NCI-H187 treated with DMSO at 0.1 percent for 48 hours (cell line): ENCODE results near the gene SLC17A8.
"Not testable (repeated sequence)": the region's sequence is repeated elsewhere in the genome, so short reads cannot be mapped to it uniquely, and the experiment has no call there.

ENCODE experiments used
- DNase-seq: peaks from one replicate; lab custom pipeline; 2025; lab: John Stamatoyannopoulos, UW

SLC17A8 gene

GRCh38 chr12:100427078-100427477 lies 70.2 kb downstream of the SLC17A8 start:
- no peak for DNase-seq

- DNase-seq = not testable (repeated sequence)
Measured at GRCh38 chr12:100430251-100430650, 73.4 kb downstream of the SLC17A8 start.

GRCh38 chr12:100433701-100434100 lies 76.8 kb downstream of the SLC17A8 start:
- no peak for DNase-seq

- DNase-seq = no peak
Measured at GRCh38 chr12:100434177-100434576, 77.3 kb downstream of the SLC17A8 start.

DNA sequence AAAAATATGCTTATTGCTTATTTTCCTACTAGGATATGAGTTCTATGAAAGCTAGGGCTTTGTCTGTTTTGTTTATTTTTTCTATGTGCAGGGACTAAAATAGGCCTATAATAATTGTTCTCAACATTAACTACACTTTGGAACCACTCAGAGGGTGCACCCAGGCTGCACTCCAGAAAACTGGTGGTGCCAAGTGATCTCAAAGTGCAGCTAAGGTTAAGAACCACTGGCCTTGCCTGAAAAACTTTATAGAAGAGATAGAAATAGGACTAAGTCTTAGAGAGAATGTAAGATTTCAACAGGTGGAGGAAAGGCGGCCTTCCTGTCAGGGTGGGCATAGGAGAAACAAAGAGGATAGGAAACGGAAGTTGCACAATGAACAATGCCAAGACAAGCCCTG lies 79.1 kb downstream of the SLC17A8 start:
- DNase-seq = no peak

GRCh38 chr12:100437038-100437841 lies 80.4 kb downstream of the SLC17A8 start:
- no peak for DNase-seq

DNA sequence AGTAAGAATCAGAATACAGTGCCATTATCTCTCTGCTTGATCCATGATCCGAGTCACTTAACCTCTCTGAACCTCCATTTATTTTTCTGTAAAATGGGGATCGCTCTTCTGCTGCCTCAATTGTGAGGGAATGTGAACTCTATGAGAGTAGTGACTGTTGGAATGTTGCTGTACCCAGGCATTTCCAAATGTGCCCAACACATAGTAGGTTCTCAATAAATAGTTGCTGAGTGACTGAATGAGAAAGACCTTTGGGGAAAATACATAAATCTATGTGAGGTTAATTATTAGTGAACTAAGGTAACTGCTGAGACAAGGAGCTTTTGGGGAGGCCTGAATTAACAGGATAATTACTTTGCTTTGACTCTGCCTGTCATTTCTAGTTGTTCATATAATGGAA lies 82.9 kb downstream of the SLC17A8 start:
- DNase-seq = no peak

- DNase-seq = no peak
Measured at GRCh38 chr12:100442403-100442802, 85.5 kb downstream of the SLC17A8 start.

DNA sequence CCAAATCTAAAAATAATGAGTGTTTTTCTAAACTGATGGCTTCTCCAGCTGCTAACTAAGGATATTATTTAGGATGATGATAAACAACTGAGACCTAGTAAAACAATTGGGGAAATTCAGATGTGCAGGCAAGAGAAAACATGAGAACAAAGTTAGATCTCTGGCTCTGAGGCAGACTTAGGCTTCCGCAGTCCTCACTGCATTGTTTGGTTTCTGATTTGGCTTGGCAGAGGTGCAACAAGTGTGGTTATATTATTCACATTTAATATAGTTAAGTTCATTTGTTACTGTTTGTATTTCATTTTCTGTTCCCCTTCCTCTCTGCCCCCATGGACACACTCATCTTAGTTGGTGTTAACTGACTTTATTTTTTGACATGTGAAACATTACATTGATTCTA lies 86.6 kb downstream of the SLC17A8 start:
- no peak for DNase-seq

GRCh38 chr12:100445081-100445481 lies 88.2 kb downstream of the SLC17A8 start:
- DNase-seq = no peak

- DNase-seq = no peak
Measured at GRCh38 chr12:100447381-100447780, 90.5 kb downstream of the SLC17A8 start.

DNA sequence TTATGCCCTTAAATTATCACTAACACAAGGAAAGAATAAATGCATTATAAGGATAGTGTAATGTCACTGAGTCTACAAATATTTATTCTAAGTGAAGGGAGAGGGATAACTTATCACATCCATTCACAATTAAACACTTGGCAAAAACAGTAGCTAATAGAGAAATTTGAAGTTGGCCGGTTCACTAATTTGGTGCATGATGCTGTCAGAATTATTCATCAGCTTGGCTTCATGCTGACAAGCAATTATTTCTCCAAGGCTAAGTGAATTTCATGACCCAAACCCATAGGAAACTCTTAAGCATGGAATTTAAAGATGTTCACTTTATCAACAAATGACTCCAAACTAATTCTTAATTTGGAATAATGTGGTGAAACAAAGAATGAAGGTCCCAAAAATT lies 91.8 kb downstream of the SLC17A8 start:
- DNase-seq = no peak

DNA sequence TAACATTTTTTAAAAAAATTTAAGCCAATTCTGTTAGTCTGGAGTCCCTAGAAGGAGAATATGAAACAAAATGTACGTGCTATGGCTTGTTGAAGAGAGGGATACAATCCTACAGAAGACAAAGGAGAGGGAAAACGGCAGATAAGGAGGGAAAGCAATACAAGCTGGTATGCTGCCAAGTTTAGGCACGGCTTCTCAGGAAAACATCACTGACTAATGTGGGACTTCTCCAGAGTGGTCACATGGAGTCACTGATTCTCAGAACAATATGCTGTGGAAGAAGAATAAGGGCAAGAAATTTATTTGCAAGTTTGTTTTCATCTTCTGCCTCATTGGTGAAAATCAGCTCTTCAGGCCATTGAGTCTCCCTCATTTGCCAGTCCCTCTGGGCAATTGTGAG lies 93.9 kb downstream of the SLC17A8 start:
- no peak for DNase-seq

- DNase-seq = no peak
Measured at GRCh38 chr12:100453951-100454350, 97.1 kb downstream of the SLC17A8 start.

GRCh38 chr12:100455896-100456295 lies 99.0 kb downstream of the SLC17A8 start:
- no peak for DNase-seq

DNA sequence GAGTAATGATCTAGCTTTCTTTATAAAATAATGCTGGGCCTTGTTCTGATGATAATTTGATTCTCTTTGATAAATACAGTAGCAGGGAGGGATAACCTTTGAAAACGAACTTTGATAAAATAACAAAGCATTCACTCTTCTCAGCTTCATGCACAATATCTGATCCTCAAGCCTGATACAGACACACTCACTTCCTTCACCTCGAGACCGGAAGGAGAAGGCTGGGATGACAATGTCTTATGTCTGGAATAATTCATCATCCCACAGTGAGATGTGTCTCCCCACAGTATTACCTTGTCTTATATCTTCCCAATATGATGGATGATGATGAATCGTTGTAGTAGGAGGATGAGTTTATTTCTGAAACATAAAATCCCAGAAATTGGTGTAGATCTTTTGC lies 101.3 kb downstream of the SLC17A8 start:
- DNase-seq = no peak

DNA sequence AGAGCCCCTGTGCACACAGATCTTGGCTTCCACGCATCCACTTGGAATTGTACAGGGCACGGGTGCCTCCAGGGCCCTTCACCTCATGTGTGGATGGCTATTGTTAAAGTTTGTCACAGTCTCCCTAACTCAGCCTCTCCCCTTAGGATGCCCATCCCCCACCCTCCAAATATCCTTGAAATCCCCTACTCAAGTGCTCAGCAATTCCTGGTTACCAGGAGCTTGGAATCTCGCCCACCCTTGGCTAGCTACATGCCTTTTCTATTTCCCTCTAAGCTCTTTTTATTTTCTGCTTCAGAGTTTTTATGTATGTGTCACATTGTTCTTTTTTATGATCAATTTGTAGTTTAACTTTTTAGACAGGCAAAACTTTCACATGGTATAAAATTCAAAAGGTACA lies 103.8 kb downstream of the SLC17A8 start:
- DNase-seq = no peak

- DNase-seq = no peak
Measured at GRCh38 chr12:100461330-100461973, 104.6 kb downstream of the SLC17A8 start.

- DNase-seq = no peak
Measured at GRCh38 chr12:100463661-100464060, 106.8 kb downstream of the SLC17A8 start.

GRCh38 chr12:100464529-100464928 lies 107.7 kb downstream of the SLC17A8 start:
- DNase-seq = no peak

GRCh38 chr12:100468126-100468525 lies 111.3 kb downstream of the SLC17A8 start:
- DNase-seq = no peak
